HEK293 (cell line): ENCODE measurements around the gene TIGD3.

Experiments
- CTCF ChIA-PET: fragments of 350-600 bp; formaldehyde crosslinking; extraction: SDS; loops from one replicate; lab custom pipeline; 2021; ENCODE audit warnings: antibody characterized with exemption; lab: Yijun Ruan, JAX
- POLR2A ChIA-PET: fragments of 300-600 bp; formaldehyde crosslinking; extraction: SDS; loops from one replicate; lab custom pipeline; 2020; ENCODE audit warnings: antibody characterized with exemption, inconsistent platforms; lab: Yijun Ruan, JAX
- H3K27ac ChIP-seq: fragments of 200-500 bp; sonication (Bioruptor generic); 2 replicates; pipeline ENCODE4 v1.5.1; 2014; ENCODE audit warnings: low read depth, low read length, control low read depth, inconsistent platforms; ENCODE audit errors: extremely low read depth
- H3K36me3 ChIP-seq, 2 experiments: fragments of 200-500 bp in 1 of 2; sonication (Bioruptor generic) in 1 of 2; 1 replicate in 1 of 2; 2 replicates in 1 of 2; pipeline ENCODE4 v1.5.1; 2014 to 2017; ENCODE audit warnings: inconsistent platforms in 2 of 2, low read length in 2 of 2; ENCODE audit not compliant: control insufficient read depth in 2 of 2, insufficient read depth in 1 of 2
- H3K4me1 ChIP-seq: fragments of 200-500 bp; sonication (Bioruptor generic); 2 replicates; pipeline ENCODE4 v1.5.1; 2014; ENCODE audit warnings: mild to moderate bottlenecking, low read length, inconsistent platforms; ENCODE audit not compliant: control insufficient read depth, insufficient read depth
- H3K4me3 ChIP-seq: 2 replicates; pipeline ENCODE4 v1.5.1; 2011; ENCODE audit warnings: low read depth, mild to moderate bottlenecking, control low read depth, low read length, moderate library complexity
- H3K9me3 ChIP-seq: fragments of 200-500 bp; sonication (Bioruptor generic); 2 replicates; pipeline ENCODE4 v1.5.1; 2014; ENCODE audit warnings: low read depth, low read length, inconsistent platforms; ENCODE audit not compliant: control insufficient read depth, insufficient read depth
- ATF2 ChIP-seq: fragments of 450-650 bp; formaldehyde crosslinking; IDR thresholded peaks from 2 replicates; pipeline ENCODE4 v1.5.1; 2016; ENCODE audit warnings: missing biosample characterization, missing genetic modification characterization, low read depth
- MZF1 ChIP-seq: fragments of 450-650 bp; formaldehyde crosslinking; IDR thresholded peaks from 2 replicates; pipeline ENCODE4 v1.5.1; 2017; ENCODE audit warnings: missing biosample characterization, missing genetic modification characterization, borderline replicate concordance
- PRDM1 ChIP-seq: fragments of 450-650 bp; formaldehyde crosslinking; IDR thresholded peaks from 2 replicates; pipeline ENCODE4; 2016; ENCODE audit warnings: missing biosample characterization, missing genetic modification characterization
- REST ChIP-seq: fragments of 450-650 bp; formaldehyde crosslinking; IDR thresholded peaks from 2 replicates; pipeline ENCODE4 v1.5.1; 2016; ENCODE audit warnings: missing biosample characterization, missing genetic modification characterization
- SP2 ChIP-seq: fragments of 450-650 bp; formaldehyde crosslinking; IDR thresholded peaks from 2 replicates; pipeline ENCODE4 v1.5.1; 2016; ENCODE audit warnings: missing biosample characterization, missing genetic modification characterization
- ZBTB20 ChIP-seq: fragments of 450-650 bp; formaldehyde crosslinking; IDR thresholded peaks from 2 replicates; pipeline ENCODE4 v1.5.1; 2016; ENCODE audit warnings: missing biosample characterization, missing genetic modification characterization
- ZBTB21 ChIP-seq: fragments of 450-650 bp; formaldehyde crosslinking; IDR thresholded peaks from 2 replicates; pipeline ENCODE4 v1.5.1; 2017; ENCODE audit warnings: missing biosample characterization, missing genetic modification characterization
- ZNF114 ChIP-seq: fragments of 450-650 bp; formaldehyde crosslinking; IDR thresholded peaks from 2 replicates; pipeline ENCODE4 v1.5.0; 2017; ENCODE audit warnings: missing biosample characterization, missing genetic modification characterization
- ZNF157 ChIP-seq: fragments of 450-650 bp; formaldehyde crosslinking; IDR thresholded peaks from 2 replicates; pipeline ENCODE4 v1.5.1; 2016; ENCODE audit warnings: missing biosample characterization, missing genetic modification characterization
- ZNF302 ChIP-seq: fragments of 450-650 bp; formaldehyde crosslinking; IDR thresholded peaks from 2 replicates; pipeline ENCODE4 v1.5.1; 2016; ENCODE audit warnings: missing biosample characterization, missing genetic modification characterization, low read depth
- ZNF37A ChIP-seq: fragments of 450-650 bp; IDR thresholded peaks from 2 replicates; pipeline ENCODE4 v1.5.1; 2018; ENCODE audit warnings: missing biosample characterization, missing genetic modification characterization
- ZNF501 ChIP-seq: fragments of 450-650 bp; formaldehyde crosslinking; IDR thresholded peaks from 2 replicates; pipeline ENCODE4 v1.5.1; 2016; ENCODE audit warnings: missing biosample characterization, missing genetic modification characterization
- ZNF639 ChIP-seq: fragments of 450-650 bp; formaldehyde crosslinking; IDR thresholded peaks from 2 replicates; pipeline ENCODE4 v1.5.1; 2016; ENCODE audit warnings: missing biosample characterization, missing genetic modification characterization

TIGD3 gene

GRCh38 chr11:65404638-65405339 is 50.2 kb downstream of the TIGD3 start:
- TF ChIP-seq SP2 (tag by site-specific recombination) (no peak), ATF2 (tag by site-specific recombination) (no peak), ZBTB20 (tag by site-specific recombination) (no peak), REST (no peak), ZNF37A (tag by site-specific recombination) (no peak), ZNF114 (tag by site-specific recombination) (no peak), PRDM1 (no peak), ZNF157 (tag by site-specific recombination) (no peak), ZNF501 (tag by site-specific recombination) (no peak), MZF1 (no peak), ZBTB21 (no peak), ZNF639 (no peak), ZNF302 (tag by site-specific recombination) (no peak)
- ChIA-PET CTCF (interaction anchor here (0.6 to 2.5 kb wide), 3 partner anchors 11 to 64 kb away, joined by 3 to 10 read pairs (median 4); no protein-coding TSS in a partner anchor), POLR2A (interaction anchor here (0.8 kb wide), 1 partner anchor 18 kb away, joined by 3 read pairs; the partner anchor contains the start of gene NEAT1)
- H3K36me3 ChIP-seq = peaks cover 5 to 51% of the 10 kb centered on the region in 2 experiments; a peak in 2 of 3 replicates
- no peak overlapping the region for H3K27ac ChIP-seq
- H3K4me1 ChIP-seq = no peaks in the 10 kb centered on the region
- no peaks in the 10 kb centered on the region for H3K9me3 ChIP-seq
- H3K4me3 ChIP-seq = no peak overlapping the region
